Skin epidermis (tissue), 12 donors: ENCODE results near the gene GAK.
"Not testable (repeated sequence)": the region's sequence is repeated elsewhere in the genome, so short reads cannot be mapped to it uniquely, and the experiment has no call there.

Source experiments
- H3K27ac ChIP-seq, 21 experiments: fragments of 200-600 bp; sonication (generic) in 11 of 21; one replicate each; pipeline ENCODE4 v1.5.0; 2020; ENCODE audit warnings: mild to moderate bottlenecking in 3 of 21, inconsistent platforms in 2 of 21, moderate library complexity in 2 of 21
- H3K4me3 ChIP-seq, 7 experiments: fragments of 200-600 bp; sonication (generic) in 2 of 7; one replicate each; pipeline ENCODE4 v1.5.0; 2020; ENCODE audit warnings: inconsistent platforms in 2 of 7, mild to moderate bottlenecking in 2 of 7, moderate library complexity in 1 of 7

The GAK gene

DNA sequence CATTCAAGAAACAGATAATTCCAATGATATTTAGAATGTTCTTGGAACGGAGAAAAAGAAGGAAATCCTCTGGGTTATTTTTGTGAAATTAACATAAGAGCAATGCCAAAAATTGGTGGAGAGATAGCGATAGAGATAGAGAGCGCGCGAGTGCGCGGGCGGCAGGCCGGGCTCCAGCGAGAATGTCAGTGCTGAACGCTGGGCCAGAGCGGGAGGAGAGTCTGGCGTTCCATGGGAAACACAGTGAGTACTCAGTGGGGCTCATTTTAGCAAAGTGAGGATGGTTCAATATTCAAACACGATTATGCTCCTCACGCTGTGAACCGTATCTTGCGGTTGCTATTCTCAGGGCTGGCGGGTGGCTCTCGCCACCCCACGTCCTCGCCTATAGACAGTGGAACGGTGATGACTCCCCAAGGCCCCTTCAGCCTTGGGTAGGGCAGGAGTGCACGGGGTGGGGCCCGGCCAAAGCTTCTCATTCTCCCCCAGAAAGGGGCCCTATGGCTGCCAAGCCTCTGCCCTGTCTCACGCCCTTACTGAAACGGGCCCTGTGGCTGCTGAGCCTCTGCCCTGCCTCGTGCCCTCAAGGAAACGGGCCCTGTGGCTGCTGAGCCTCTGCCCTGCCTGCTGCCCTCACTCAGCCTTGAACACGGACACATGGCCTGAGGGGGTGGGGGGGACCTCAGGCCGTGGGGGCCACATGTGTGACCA lies 123.1 kb downstream of the GAK start:
- no peak overlapping the region for H3K27ac ChIP-seq
- H3K4me3 ChIP-seq: no peak overlapping the region

DNA sequence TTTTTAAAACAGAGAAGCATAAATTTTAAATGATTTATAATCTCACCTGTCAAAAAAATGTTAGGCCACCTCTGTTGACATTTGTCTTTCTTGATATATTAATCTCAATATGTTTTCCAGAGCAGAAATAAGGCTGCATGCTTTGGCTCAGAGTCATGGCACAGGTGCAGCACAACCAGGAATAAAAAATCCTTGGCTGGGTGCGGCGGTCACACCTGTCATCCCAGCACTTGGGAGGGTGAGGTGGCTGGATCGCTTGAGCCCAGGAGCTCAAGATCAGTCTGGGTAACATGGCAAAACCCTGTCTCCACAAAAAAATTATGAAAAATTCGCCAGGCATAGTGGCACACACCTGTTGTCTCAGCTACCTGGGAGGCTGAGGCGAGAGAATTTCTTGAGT lies 124.3 kb downstream of the GAK start:
- Histone ChIP-seq H3K4me3 (no peak overlapping the region), H3K27ac (no peak overlapping the region)

DNA sequence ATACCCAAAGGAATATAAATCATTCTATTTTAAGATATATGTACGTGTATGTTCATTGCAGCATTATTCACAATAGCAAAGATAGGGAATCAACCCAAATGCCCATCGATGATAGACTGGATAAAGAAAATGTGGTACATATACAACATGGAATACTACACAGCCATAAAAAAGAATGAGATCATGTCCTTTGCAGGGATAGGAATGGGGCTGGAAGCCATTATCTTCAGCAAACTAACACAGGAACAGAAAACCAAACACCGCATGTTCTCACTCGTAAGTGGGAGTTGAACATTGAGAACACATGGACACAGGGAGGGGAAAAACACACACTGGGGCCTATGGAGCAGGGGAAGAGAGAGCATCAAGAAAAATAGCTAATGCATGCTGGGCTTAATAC lies 125.1 kb downstream of the GAK start:
- H3K4me3 ChIP-seq, H3K27ac ChIP-seq: not testable (repeated sequence)

DNA sequence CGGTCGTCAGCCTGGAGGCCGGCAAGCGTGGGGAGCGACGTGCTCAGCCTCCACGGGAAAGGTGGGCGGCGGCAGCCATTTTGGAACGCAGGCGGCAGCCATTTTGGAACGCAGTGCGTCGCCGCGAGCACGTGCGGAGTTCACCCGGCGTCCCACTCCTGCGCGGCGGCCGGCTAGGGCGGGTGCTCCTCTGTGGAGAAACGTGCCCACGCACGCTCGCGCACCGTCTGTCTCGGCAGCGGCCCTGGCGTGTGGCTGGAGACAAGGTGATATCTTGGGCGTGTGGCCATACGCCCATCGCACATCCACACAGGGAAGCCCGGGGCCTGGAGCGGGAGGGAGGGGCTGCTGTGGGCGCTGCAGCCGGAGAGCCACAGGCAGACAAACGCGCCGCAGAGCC lies 127.3 kb downstream of the GAK start:
- H3K27ac ChIP-seq: no peak overlapping the region
- H3K4me3 ChIP-seq: no peak overlapping the region

DNA sequence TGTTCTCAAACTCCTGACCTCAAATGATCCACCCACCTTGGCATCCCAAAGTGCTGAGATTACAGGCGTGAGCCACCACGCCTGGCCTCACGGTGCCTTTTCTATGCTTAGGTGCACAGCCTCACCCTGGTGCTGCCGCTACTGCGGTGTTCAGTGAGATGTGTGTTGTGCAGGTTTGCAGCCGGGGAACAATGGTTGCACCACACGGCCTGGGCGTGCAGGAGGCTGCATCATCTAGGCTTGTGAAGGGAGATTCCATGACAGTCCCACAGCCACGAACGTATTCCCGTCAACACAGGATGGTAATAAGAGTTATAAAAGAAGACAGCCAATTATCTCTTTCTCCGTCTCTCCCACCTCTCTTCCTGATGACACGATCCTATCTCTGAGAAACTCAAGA lies 128.2 kb downstream of the GAK start:
- no peak overlapping the region for H3K4me3 ChIP-seq

DNA sequence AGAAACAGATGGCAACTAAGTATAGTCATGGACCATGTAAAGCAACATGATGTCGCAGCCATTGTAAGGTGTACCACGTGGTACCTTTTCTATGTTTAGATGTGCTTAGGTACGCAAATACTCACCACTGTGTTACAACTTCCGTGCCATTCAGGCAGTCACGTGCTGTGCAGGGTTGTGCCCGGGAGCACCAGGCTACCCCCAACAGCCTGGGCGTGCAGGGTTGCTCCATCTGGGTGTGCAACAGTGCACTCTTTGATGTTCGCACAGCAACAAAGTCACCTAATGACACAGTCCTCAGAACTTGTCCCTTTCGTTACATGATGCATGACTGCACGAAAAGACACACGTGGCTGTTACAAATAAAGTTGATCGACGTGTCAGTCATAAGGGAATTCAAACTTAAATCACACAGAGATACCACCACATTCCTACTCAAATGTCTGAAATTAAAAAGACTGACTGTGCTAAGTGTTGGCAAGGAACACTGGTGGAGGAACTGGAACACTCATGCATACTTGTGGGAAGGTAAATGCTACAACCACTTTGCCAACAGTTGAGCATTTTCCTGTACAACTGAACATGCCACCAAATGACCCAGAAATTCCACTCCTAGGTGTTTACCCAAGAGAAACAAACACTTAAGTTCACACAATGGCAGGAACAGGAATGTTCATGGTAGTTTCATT lies 130.5 kb downstream of the GAK start:
- Histone ChIP-seq H3K27ac (no peak overlapping the region), H3K4me3 (no peak overlapping the region)

More for the DNA sequence above, 128.2 kb downstream of the GAK start:
- no peak overlapping the region for H3K27ac ChIP-seq
